DOHH2 (cell line): Measurements from ENCODE around the gene ZNF541.

Experiments used
- CTCF ChIP-seq: fragments of 200-600 bp; sonication (generic); IDR thresholded peaks from one replicate; pipeline ENCODE4 v1.5.1; 2014; ENCODE audit warnings: antibody characterized with exemption, mild to moderate bottlenecking, low read depth, low read length; ENCODE audit not compliant: poor library complexity, severe bottlenecking
- EZH2phosphoT487 ChIP-seq: fragments of 200-600 bp; sonication (generic); IDR thresholded peaks from 2 replicates; pipeline ENCODE4 v1.6.1; 2017; ENCODE audit warnings: borderline replicate concordance, mild to moderate bottlenecking, antibody characterized with exemption, low read length, moderate library complexity, mixed read lengths

DNA sequence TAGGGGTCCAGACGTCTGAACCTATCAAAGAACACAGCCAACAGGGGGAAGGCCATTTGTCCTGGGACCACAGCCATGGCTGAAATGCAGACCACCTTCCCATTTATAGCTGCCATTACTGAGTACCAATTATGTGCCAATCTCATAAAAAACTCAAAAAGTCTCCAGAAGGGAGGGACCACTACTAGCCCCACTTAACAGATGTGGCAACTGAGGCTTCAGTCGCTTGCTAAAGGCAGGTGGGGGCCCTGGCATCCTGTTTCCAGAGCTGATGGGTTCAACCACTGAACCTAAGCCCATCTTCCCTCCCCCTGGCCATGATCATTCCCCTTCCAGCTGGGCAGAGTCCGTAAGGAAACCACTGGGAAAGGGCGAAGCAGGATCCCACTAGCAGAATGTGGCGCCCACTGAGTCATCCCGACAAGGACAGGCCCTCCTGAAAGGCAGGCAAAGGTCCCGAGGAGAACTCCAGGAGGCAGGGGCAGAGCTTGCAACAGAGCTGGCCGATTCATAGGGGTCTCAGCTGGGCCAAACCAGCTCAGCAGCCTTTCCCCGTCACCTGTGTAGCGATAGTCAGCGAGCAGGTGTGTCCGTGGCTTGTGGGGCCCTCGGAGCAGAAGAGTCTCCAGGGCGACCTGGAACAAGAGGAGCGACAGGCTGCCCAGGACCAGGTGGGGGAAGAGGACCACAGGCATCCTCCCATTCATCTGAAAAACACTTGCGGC lies 43.8 kb downstream of the ZNF541 start:
- no peak for TF ChIP-seq CTCF
- TF ChIP-seq EZH2phosphoT487: no peak
